ENCODE results near the gene LENG9.

DNA sequence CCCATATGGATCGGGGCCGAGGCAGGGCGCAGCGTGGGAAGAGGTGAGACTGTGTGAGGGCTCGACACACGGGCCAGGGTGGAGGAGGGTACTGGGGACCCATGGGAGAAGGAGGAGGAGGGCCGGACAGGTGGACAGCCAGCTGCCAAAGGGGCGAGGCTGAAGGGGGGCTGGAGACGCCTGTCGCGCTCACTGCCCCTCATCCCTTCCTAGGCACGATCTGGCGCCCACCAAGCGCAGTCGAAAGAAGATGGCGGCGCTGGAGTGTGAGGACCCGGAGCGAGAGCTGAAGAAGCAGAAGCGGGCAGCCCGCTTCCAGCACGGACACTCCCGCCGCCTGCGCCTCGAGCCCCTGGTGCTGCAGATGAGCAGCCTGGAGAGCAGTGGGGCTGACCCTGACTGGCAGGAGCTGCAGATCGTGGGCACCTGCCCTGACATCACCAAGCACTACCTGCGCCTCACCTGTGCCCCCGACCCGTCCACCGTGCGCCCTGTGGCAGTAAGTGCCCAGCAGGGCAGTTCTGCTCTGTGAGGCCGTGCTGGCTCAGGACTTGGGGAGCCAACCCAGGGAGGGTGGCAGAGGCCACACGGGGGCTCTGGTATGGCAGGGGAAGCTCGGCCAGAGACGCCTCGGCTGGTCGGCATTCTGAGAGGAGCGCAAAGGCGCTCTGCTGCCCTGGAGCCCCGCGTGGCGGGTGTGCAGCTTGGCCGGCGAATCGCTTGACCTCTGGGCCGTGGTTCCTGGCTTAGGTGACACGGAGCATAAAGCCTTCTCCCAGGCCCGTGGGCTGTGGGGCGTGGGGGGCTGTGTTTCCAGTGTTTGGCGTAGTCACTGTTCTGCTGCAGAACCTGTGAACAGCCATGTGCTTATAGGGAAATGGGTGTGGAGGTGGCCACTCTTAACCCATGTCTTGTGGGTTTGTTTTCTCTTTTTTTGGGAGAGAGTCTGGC, 6.9 kb downstream of the LENG9 start:
- TF ChIP-seq, protein P1, sequence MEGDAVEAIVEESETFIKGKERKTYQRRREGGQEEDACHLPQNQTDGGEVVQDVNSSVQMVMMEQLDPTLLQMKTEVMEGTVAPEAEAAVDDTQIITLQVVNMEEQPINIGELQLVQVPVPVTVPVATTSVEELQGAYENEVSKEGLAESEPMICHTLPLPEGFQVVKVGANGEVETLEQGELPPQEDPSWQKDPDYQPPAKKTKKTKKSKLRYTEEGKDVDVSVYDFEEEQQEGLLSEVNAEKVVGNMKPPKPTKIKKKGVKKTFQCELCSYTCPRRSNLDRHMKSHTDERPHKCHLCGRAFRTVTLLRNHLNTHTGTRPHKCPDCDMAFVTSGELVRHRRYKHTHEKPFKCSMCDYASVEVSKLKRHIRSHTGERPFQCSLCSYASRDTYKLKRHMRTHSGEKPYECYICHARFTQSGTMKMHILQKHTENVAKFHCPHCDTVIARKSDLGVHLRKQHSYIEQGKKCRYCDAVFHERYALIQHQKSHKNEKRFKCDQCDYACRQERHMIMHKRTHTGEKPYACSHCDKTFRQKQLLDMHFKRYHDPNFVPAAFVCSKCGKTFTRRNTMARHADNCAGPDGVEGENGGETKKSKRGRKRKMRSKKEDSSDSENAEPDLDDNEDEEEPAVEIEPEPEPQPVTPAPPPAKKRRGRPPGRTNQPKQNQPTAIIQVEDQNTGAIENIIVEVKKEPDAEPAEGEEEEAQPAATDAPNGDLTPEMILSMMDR (IDR thresholded peaks at IDR 0.05), result no peak
- TF ChIP-seq POLR2AphosphoS5 (IDR thresholded peaks at IDR 0.05; ENCODE audit: low read depth, low read length) (no peak), SIN3A (IDR thresholded peaks at IDR 0.05; ENCODE audit: borderline replicate concordance, insufficient read depth, low read depth, low read length) (no peak)
- TF ChIP-seq, protein P2, sequence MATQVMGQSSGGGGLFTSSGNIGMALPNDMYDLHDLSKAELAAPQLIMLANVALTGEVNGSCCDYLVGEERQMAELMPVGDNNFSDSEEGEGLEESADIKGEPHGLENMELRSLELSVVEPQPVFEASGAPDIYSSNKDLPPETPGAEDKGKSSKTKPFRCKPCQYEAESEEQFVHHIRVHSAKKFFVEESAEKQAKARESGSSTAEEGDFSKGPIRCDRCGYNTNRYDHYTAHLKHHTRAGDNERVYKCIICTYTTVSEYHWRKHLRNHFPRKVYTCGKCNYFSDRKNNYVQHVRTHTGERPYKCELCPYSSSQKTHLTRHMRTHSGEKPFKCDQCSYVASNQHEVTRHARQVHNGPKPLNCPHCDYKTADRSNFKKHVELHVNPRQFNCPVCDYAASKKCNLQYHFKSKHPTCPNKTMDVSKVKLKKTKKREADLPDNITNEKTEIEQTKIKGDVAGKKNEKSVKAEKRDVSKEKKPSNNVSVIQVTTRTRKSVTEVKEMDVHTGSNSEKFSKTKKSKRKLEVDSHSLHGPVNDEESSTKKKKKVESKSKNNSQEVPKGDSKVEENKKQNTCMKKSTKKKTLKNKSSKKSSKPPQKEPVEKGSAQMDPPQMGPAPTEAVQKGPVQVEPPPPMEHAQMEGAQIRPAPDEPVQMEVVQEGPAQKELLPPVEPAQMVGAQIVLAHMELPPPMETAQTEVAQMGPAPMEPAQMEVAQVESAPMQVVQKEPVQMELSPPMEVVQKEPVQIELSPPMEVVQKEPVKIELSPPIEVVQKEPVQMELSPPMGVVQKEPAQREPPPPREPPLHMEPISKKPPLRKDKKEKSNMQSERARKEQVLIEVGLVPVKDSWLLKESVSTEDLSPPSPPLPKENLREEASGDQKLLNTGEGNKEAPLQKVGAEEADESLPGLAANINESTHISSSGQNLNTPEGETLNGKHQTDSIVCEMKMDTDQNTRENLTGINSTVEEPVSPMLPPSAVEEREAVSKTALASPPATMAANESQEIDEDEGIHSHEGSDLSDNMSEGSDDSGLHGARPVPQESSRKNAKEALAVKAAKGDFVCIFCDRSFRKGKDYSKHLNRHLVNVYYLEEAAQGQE (IDR thresholded peaks at IDR 0.05; ENCODE audit: insufficient read depth in 1 of 2, low read depth in 2 of 2, low read length in 1 of 2), result no peak

Data from Panc1 (cell line).